Stomach smooth muscle (tissue), 2 donors: ENCODE measurements around the gene TEPSIN.
"Not testable (repeated sequence)": the region's sequence is repeated elsewhere in the genome, so short reads cannot be mapped to it uniquely, and the experiment has no call there.

Source experiments
- H3K27ac ChIP-seq: one replicate; pipeline ENCODE4 v1.7.0; 2013; ENCODE audit warnings: mild to moderate bottlenecking, low read length, inconsistent platforms
- H3K27me3 ChIP-seq, 2 donors: one replicate each; pipeline ENCODE4 v1.7.0; 2013; ENCODE audit warnings: low read length in 2 of 2; ENCODE audit not compliant: insufficient read depth in 2 of 2, control insufficient read depth in 1 of 2
- H3K36me3 ChIP-seq, 2 donors: one replicate each; pipeline ENCODE4 v1.7.0; 2013; ENCODE audit warnings: low read length in 2 of 2; ENCODE audit not compliant: control insufficient read depth in 2 of 2, insufficient read depth in 2 of 2
- H3K4me1 ChIP-seq: one replicate; pipeline ENCODE4 v1.7.0; 2013; ENCODE audit warnings: low read length; ENCODE audit not compliant: control insufficient read depth, insufficient read depth
- H3K4me3 ChIP-seq, 2 donors: one replicate each; pipeline ENCODE4 v1.7.0; 2013; ENCODE audit warnings: low read length in 2 of 2
- H3K9ac ChIP-seq, 2 donors: one replicate each; pipeline ENCODE4 v1.7.0; 2013; ENCODE audit warnings: low read length in 2 of 2, mild to moderate bottlenecking in 1 of 2
- H3K9me3 ChIP-seq, 2 donors: one replicate each; pipeline ENCODE4 v1.7.0; 2013; ENCODE audit warnings: low read length in 2 of 2; ENCODE audit not compliant: control insufficient read depth in 2 of 2
- donor health status: healthy.
- donor health status: Pancreatic carcinoma.

The TEPSIN gene

GRCh38 chr17:81228834-81229665 is 9.8 kb downstream of the TEPSIN start:
- Histone ChIP-seq H3K27ac (no peak overlapping the region), H3K27me3 (no peaks in the 10 kb centered on the region), H3K36me3 (peaks cover 4 to 17% of the 10 kb centered on the region in 2 donors), H3K4me3 (no peak overlapping the region), H3K9me3 (no peaks in the 10 kb centered on the region), H3K9ac (no peak overlapping the region), H3K4me1 (no peaks in the 10 kb centered on the region)

GRCh38 chr17:81228420-81228819 is 10.4 kb downstream of the TEPSIN start:
- Histone ChIP-seq H3K4me3 (no peak overlapping the region), H3K27me3 (no peaks in the 10 kb centered on the region), H3K9ac (no peak overlapping the region), H3K27ac (no peak overlapping the region), H3K36me3 (peaks cover 4 to 17% of the 10 kb centered on the region in 2 donors), H3K4me1 (peaks cover 4% of the 10 kb centered on the region), H3K9me3 (no peaks in the 10 kb centered on the region)

GRCh38 chr17:81227630-81228029 is 11.2 kb downstream of the TEPSIN start:
- not testable (repeated sequence) for H3K4me3 ChIP-seq, H3K9ac ChIP-seq, H3K4me1 ChIP-seq, H3K27me3 ChIP-seq, H3K27ac ChIP-seq, H3K9me3 ChIP-seq
- peaks cover 4 to 17% of the 10 kb centered on the region in 2 donors for H3K36me3 ChIP-seq

DNA sequence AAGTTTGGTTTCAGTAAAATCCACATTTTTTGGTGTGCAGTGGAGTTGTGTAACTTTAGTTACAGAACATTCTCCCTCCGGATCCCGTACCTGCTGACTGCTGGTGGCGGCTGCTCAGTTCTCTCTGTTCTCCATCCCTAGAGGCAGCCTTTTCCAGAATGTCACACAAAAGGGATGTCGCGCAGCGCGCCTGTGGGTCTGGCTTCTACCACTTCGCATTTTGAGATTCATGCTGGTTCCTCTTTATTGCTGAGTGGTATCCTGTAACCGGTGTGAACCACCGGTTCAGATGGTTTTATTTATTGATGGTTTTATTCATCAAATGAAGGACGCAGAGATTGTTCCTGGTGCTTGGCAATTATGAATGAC is 15.1 kb downstream of the TEPSIN start:
- Histone ChIP-seq H3K27ac (no peak overlapping the region), H3K4me3 (peak overlapping the region; percentile 62 to 75), H3K9ac (peak overlapping the region; percentile 2 to 59), H3K27me3 (no peaks in the 10 kb centered on the region), H3K9me3 (no peaks in the 10 kb centered on the region), H3K4me1 (peaks cover 23% of the 10 kb centered on the region), H3K36me3 (peaks cover 0 to 4% of the 10 kb centered on the region in 2 donors)

GRCh38 chr17:81222906-81223761 is 15.7 kb downstream of the TEPSIN start, which contains the start of gene CEP131:
TSS of gene CEP131 (minus strand) at chr17:81222965. CDS start at chr17:81220056, 2,909 bp downstream.
- H3K4me1 ChIP-seq, result peaks cover 23% of the 10 kb centered on the region
- no peak within 1 kb of the TSS for H3K27ac ChIP-seq
- peak within 1 kb of the TSS; percentile 58 to 59 for H3K9ac ChIP-seq
- peak within 1 kb of the TSS; percentile 62 to 75 for H3K4me3 ChIP-seq
- H3K9me3 ChIP-seq, result no peaks in the 10 kb centered on the region
- H3K27me3 ChIP-seq, result no peaks in the 10 kb centered on the region
- peaks cover 0 to under 1% of the 10 kb centered on the region in 2 donors for H3K36me3 ChIP-seq

DNA sequence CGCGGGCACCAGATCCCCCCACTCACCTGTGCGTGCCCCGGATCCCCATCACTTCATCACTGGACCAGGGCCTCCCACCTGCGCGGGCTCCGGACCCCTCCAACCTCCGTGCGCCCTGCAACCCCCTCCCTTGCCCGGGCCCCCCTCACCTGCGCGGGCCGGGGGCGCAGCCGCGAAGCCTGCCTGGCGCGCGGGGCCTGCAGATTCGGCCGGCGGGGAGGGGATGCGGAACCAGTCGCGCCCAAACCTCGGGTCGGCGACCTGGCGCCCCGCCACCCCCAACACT is 16.3 kb downstream of the TEPSIN start:
- peak overlapping the region; percentile 54 to 75 for H3K4me3 ChIP-seq
- H3K36me3 ChIP-seq, result no peaks in the 10 kb centered on the region
- H3K27ac ChIP-seq, result no peak overlapping the region
- no peaks in the 10 kb centered on the region for H3K27me3 ChIP-seq
- peak overlapping the region; percentile 57 to 58 for H3K9ac ChIP-seq
- H3K9me3 ChIP-seq, result no peaks in the 10 kb centered on the region
- peaks cover 23% of the 10 kb centered on the region for H3K4me1 ChIP-seq

GRCh38 chr17:81221842-81222619 is 16.8 kb downstream of the TEPSIN start:
- Histone ChIP-seq H3K9ac (peak overlapping the region; percentile 57 to 58), H3K4me3 (peak overlapping the region; percentile 54 to 75), H3K9me3 (no peaks in the 10 kb centered on the region), H3K36me3 (no peaks in the 10 kb centered on the region), H3K27me3 (no peaks in the 10 kb centered on the region), H3K27ac (no peak overlapping the region), H3K4me1 (peaks cover 23% of the 10 kb centered on the region)

DNA sequence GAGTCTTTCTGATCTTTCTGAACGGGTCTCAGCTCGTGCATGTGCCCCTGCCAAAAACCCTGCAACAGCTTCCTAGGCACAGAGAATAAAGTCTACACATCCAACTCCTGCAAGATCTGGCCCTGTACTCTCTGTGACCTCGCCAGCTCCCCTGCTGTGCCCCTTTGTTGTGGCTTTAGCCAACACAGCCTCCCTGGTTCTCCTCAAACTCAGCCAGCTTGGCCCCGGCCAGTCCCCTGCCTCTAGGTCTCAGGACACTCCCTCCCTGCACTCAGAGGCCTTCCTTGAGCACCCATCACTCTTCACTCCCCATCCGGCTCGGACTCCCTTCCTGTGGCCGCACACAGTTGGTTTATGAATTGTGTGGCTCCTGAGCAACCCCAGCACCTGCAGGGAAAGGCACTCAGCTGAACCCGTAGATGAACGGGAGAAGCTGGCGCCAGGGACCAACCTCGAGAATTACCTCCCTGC is 17.4 kb downstream of the TEPSIN start:
- Histone ChIP-seq H3K27ac (no peak overlapping the region), H3K9me3 (no peaks in the 10 kb centered on the region), H3K4me3 (peak overlapping the region in 1 of 2 donors; percentile 75), H3K27me3 (no peaks in the 10 kb centered on the region), H3K36me3 (peaks cover 0 to 3% of the 10 kb centered on the region in 2 donors), H3K4me1 (peaks cover 23% of the 10 kb centered on the region), H3K9ac (no peak overlapping the region)

GRCh38 chr17:81219476-81220180 is 19.2 kb downstream of the TEPSIN start:
- Histone ChIP-seq H3K9me3 (no peaks in the 10 kb centered on the region), H3K4me3 (no peak overlapping the region), H3K4me1 (peaks cover 23% of the 10 kb centered on the region)

DNA sequence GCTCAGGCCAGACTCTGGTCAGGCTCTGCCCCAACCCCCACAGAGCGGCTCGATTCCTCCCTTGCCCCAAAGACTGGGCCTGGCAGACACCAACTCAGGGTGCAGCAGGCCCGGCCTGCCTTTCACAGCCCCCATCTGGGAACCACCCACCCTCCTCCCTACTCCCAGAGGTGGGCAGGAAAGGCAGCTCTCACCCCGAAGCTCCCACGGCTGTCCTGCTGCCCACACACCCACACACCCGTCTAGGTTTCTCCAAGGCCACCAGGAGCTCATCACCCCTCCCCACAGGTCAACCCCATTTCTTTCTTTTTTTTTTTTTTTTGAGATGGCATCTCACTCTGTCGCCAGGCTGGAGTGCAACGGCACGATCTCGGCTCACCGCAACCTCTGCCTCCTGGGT is 19.9 kb downstream of the TEPSIN start:
- Histone ChIP-seq H3K4me1 (peaks cover 23% of the 10 kb centered on the region), H3K27me3 (no peaks in the 10 kb centered on the region), H3K4me3 (no peak overlapping the region), H3K27ac (no peak overlapping the region), H3K36me3 (peaks cover 0 to 3% of the 10 kb centered on the region in 2 donors), H3K9ac (no peak overlapping the region), H3K9me3 (no peaks in the 10 kb centered on the region)

More at GRCh38 chr17:81219476-81220180, 19.2 kb downstream of the TEPSIN start:
- H3K9ac ChIP-seq, result no peak overlapping the region
- H3K27ac ChIP-seq, result no peak overlapping the region
- H3K27me3 ChIP-seq, result no peaks in the 10 kb centered on the region
- H3K36me3 ChIP-seq, result peaks cover 0 to 3% of the 10 kb centered on the region in 2 donors
